PC-9 (cell line): ENCODE results near the gene PTPRR.

ENCODE experiments used
- EZH2 ChIP-seq: fragments of 200-600 bp; sonication (generic); IDR thresholded peaks from 2 replicates; pipeline ENCODE4 v1.8.0; 2017; ENCODE audit warnings: antibody characterized with exemption, low read depth
- TF ChIP-seq, protein P1 (sequence below): fragments of 200-600 bp; sonication (generic); conservative IDR thresholded peaks from 2 replicates; pipeline ENCODE4 v1.6.1; 2017; ENCODE audit warnings: mixed run types, antibody characterized with exemption, mild to moderate bottlenecking, moderate library complexity

GRCh38 chr12:70671698-70672097, 248.8 kb downstream of the PTPRR start:
- TF ChIP-seq, protein P1, sequence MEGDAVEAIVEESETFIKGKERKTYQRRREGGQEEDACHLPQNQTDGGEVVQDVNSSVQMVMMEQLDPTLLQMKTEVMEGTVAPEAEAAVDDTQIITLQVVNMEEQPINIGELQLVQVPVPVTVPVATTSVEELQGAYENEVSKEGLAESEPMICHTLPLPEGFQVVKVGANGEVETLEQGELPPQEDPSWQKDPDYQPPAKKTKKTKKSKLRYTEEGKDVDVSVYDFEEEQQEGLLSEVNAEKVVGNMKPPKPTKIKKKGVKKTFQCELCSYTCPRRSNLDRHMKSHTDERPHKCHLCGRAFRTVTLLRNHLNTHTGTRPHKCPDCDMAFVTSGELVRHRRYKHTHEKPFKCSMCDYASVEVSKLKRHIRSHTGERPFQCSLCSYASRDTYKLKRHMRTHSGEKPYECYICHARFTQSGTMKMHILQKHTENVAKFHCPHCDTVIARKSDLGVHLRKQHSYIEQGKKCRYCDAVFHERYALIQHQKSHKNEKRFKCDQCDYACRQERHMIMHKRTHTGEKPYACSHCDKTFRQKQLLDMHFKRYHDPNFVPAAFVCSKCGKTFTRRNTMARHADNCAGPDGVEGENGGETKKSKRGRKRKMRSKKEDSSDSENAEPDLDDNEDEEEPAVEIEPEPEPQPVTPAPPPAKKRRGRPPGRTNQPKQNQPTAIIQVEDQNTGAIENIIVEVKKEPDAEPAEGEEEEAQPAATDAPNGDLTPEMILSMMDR, result no peak
- no peak for TF ChIP-seq EZH2
